ENCODE measurements around the gene WLS.
"Not testable (repeated sequence)": the region's sequence is repeated elsewhere in the genome, so short reads cannot be mapped to it uniquely, and the experiment has no call there.

The WLS gene

DNA sequence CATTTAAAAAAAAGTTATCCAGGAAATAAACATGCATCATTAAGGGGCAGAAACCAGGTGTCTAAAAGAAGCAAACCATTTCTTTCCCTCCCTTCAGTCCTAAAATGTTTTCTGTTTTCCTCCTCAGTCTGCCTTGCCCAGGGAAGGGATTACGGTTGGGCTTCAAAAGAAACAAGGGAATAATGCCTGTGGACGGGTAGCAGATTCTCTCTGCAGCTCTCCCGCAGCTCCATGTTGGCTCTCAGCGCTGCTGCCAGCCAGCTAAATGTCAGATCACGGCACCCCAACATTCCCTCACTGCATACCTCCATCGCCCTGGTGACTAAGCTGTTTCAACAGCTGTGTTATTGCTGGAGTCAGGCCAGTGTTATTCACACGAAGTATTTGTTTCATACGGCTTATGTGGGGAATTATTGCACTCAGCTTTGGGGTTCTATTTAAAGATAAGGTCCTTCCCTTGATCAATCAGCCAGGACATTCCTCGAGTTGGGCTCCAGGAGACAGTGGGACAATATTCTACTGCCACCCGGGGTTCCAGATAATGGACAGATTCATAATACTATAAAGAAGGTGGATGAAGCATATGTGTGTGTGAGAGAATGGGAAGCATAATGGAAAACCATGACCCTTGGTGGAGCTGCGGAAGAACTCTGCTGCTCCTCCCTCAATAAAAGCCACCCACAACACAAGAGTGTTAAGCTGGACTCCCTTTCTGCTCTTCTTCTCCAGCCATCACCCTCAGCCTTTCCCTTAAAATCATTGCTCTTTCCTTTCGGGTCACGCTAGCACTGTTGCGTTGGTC lies 58.2 kb downstream of the WLS start:
- H3K27ac ChIP-seq = no peak overlapping the region
- TF ChIP-seq, protein P1, sequence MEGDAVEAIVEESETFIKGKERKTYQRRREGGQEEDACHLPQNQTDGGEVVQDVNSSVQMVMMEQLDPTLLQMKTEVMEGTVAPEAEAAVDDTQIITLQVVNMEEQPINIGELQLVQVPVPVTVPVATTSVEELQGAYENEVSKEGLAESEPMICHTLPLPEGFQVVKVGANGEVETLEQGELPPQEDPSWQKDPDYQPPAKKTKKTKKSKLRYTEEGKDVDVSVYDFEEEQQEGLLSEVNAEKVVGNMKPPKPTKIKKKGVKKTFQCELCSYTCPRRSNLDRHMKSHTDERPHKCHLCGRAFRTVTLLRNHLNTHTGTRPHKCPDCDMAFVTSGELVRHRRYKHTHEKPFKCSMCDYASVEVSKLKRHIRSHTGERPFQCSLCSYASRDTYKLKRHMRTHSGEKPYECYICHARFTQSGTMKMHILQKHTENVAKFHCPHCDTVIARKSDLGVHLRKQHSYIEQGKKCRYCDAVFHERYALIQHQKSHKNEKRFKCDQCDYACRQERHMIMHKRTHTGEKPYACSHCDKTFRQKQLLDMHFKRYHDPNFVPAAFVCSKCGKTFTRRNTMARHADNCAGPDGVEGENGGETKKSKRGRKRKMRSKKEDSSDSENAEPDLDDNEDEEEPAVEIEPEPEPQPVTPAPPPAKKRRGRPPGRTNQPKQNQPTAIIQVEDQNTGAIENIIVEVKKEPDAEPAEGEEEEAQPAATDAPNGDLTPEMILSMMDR (conservative IDR thresholded peaks at IDR 0.05) = no peak
- no peak for TF ChIP-seq ZFX (IDR thresholded peaks at IDR 0.05)

DNA sequence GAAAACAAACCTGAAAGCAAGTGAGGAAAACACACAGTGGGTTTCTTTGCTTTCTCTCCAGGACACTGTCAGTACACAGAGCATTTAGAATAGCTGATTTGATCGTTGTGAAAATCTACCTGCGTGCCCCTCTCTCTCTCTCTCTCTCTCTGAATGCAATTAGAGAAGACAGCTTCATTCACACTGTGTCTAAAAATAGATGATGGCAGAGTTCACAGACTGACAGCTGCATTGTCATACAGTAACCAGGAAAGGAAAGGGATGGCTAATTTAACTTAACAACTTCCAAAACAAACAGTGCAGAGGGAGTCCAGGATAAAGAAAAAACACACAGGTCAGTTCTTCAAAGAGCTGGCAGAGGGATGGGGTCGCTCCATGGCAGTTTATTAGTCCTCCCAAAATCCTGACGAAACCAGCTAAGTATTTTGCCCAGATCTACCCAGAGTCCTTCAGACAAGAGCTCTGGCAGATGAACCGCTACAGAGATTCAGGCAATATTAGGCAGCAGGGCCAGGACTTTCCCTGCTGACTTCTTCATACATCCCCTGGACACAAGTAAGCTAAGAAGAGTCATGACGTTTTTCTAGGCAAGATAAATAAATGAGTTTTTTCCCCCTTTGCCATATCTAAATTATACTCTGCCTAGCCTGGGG lies 58.9 kb downstream of the WLS start:
- H3K27ac ChIP-seq = no peak overlapping the region
- no peak for TF ChIP-seq ZFX (IDR thresholded peaks at IDR 0.05)
- TF ChIP-seq, protein P1 (conservative IDR thresholded peaks at IDR 0.05) = no peak

DNA sequence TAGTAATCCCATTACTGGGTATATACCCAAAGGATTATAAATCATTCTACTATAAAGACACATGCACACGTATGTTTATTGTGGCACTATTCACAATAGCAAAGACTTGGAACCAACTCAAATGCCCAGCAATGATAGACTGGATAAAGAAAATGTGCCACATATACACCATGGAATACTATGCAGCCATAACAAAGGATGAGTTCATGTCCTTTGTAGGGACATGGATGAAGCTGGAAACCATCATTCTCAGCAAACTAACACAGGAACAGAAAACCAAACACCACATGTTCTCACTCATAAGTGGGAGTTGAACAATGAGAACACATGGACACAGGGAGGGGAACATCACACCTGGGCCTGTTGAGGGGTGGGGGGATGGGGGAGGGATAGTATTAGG lies 60.5 kb downstream of the WLS start:
- not testable (repeated sequence) for H3K27ac ChIP-seq

DNA sequence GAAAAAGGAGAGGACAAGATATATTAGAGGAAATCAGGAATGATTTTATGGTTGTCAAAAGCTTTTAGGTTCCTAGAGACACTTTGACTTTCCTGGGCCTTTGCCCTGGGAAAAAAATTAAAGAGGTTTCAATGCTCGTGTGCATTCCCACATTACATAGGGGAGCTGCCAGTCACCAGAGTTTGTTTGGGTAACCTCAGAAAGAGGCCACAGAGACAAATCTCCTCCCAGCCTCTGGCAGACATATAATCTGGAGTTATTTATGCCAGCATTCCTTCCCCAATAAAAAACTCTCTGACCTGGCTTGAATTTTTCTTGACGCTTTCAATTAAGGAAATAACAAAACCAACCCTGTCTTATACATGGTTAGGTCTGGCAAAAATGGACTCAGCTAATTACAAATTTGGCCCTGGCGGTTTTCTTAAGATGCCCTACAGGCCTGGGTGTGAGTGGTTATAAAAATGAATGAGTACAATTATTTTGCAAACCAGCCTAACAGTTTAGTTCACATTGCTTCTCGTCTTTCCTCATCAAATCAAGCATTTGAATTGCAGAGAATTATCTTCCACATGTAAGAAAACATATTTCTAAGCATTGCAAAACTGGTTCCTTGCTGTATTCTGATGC lies 63.7 kb downstream of the WLS start:
- TF ChIP-seq, protein P1 (conservative IDR thresholded peaks at IDR 0.05) = no peak
- no peak for TF ChIP-seq ZFX (IDR thresholded peaks at IDR 0.05)
- no peak overlapping the region for H3K27ac ChIP-seq

DNA sequence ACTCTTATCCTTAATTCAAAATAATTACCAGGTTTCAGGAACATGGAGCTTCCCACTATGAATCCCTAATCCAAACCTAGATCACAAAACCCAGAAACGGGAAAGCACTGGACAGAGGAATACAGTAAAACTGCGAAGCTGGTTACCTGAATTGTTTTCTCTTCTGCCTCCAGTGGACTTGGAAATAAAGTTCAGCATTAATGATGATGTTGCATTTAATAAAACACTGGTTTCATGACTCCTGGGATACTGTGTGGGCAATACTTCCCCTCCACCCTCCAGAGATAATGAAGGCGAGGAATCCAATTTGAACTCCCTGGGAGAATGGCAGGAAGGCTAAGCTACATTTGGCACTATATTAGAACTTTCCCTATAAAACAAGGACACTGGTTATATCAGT lies 65.1 kb downstream of the WLS start:
- TF ChIP-seq ZFX (IDR thresholded peaks at IDR 0.05) = no peak
- TF ChIP-seq, protein P1 (conservative IDR thresholded peaks at IDR 0.05) = no peak
- H3K27ac ChIP-seq = no peak overlapping the region

DNA sequence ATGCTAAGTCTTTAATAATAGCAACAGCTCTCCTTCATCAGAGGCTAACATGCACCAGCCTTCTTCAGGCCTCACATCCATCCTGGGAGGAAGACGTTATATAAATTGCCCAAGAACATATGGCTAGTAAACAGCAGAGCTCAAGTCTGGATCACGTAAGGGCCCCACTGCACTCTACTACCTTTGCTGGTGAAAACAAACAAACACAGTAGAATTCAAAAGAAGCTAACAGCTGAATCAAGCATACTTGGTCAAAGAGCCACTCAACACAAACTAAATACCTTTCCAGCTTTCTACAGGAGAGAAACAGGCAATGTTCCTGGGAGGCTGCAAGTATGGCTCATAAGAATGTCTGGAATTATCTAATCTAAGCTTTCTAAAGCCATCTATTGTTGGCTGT lies 66.0 kb downstream of the WLS start:
- H3K27ac ChIP-seq = no peak overlapping the region
- TF ChIP-seq ZFX (IDR thresholded peaks at IDR 0.05) = no peak
- TF ChIP-seq, protein P1 (conservative IDR thresholded peaks at IDR 0.05) = no peak

DNA sequence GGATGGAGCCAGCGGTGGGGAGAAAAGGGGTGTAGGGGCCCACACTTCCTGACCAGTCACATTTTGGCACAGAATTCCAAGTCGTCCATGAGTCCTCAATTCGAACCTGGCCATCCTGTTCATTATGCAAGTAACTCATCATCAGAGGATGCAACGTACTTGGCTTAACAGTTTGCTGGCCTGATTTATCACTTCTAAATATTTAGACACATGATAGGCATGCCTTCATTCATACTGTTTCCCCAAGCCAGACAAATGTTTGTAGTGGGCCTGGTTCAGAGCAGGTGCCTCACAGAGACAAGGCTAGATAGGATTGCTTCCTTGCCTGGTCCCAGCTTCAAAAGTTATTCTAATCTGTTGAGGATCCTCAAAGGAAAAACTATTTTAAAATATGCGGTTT lies 66.7 kb downstream of the WLS start:
- TF ChIP-seq, protein P1 (conservative IDR thresholded peaks at IDR 0.05) = no peak
- TF ChIP-seq ZFX (IDR thresholded peaks at IDR 0.05) = no peak
- no peak overlapping the region for H3K27ac ChIP-seq
